SU-DHL-6 (cell line): Measurements from ENCODE around the gene CCNG1.

Experiments used
- CTCF ChIP-seq: fragments of 200-600 bp; sonication (generic); IDR thresholded peaks from one replicate; pipeline ENCODE4 v1.5.1; 2017; ENCODE audit warnings: antibody characterized with exemption, mild to moderate bottlenecking, low read length, moderate library complexity; ENCODE audit not compliant: insufficient read depth, poor library complexity, severe bottlenecking
- EZH2phosphoT487 ChIP-seq: fragments of 200-600 bp; sonication (generic), shearing (Covaris generic); conservative IDR thresholded peaks from 2 replicates; pipeline ENCODE4 v1.6.1; 2018; ENCODE audit warnings: mild to moderate bottlenecking, antibody characterized with exemption, low read length, moderate library complexity, mixed read lengths

GRCh38 chr5:163447875-163448274 is 10.5 kb downstream of the CCNG1 start:
- TF ChIP-seq CTCF: no peak
- no peak for TF ChIP-seq EZH2phosphoT487
